Stimulated activated CD8-positive, alpha-beta memory T cell treated with anti-CD3 and anti-CD28 coated beads, Interleukin-15, amount 100 ng/mL, for 4 hours (primary cell): ENCODE measurements around the gene SLC49A4.

Experiments
- DNase-seq, 2 donors: peaks; one replicate each; pipeline ENCODE4 v3.0.0-alpha.2; 2020; ENCODE audit warnings: low read depth in 2 of 2

SLC49A4 gene

GRCh38 chr3:122785231-122785630, 9.6 kb upstream of the SLC49A4 start:
- DNase-seq = no peak

GRCh38 chr3:122786066-122786465, 8.8 kb upstream of the SLC49A4 start:
- DNase-seq = no peak

- no peak for DNase-seq
These were observed 7.0 kb upstream of the SLC49A4 start for GRCh38 chr3:122787872-122788271.

- no peak for DNase-seq
These were observed 5.1 kb upstream of the SLC49A4 start for GRCh38 chr3:122789585-122790273.

- peak; percentile 82 to 84 for DNase-seq
These were observed 1.1 kb upstream of the SLC49A4 start, which contains the start of gene HSPBAP1 for GRCh38 chr3:122793568-122794416. Gene HSPBAP1, minus strand, starts transcription at chr3:122793831. Its CDS starts 151 bp downstream, at chr3:122793680.

- DNase-seq = no peak
These were observed 438 bp upstream of the SLC49A4 start for GRCh38 chr3:122794483-122794778.

- DNase-seq = no peak
These were observed 866 bp downstream of the SLC49A4 start for GRCh38 chr3:122795674-122796195.

- no peak for DNase-seq
These were observed 2.4 kb downstream of the SLC49A4 start for GRCh38 chr3:122797291-122797690.

- no peak for DNase-seq
These were observed 4.5 kb downstream of the SLC49A4 start for GRCh38 chr3:122799322-122799721.

- DNase-seq = no peak
These were observed 5.2 kb downstream of the SLC49A4 start for GRCh38 chr3:122800031-122800430.

GRCh38 chr3:122800706-122801237, 5.9 kb downstream of the SLC49A4 start:
- DNase-seq = no peak

GRCh38 chr3:122802323-122802722, 7.5 kb downstream of the SLC49A4 start:
- DNase-seq = no peak

GRCh38 chr3:122803977-122804376, 9.1 kb downstream of the SLC49A4 start:
- DNase-seq = no peak

- DNase-seq = no peak
These were observed 15.9 kb downstream of the SLC49A4 start for GRCh38 chr3:122810734-122811133.

- no peak for DNase-seq
These were observed 21.7 kb downstream of the SLC49A4 start for GRCh38 chr3:122816587-122816986.

- DNase-seq = no peak
These were observed 29.9 kb downstream of the SLC49A4 start for GRCh38 chr3:122824465-122825381.

GRCh38 chr3:122825460-122825859, 30.6 kb downstream of the SLC49A4 start:
- no peak for DNase-seq

GRCh38 chr3:122826278-122826677, 31.4 kb downstream of the SLC49A4 start:
- no peak for DNase-seq

- no peak for DNase-seq
These were observed 33.4 kb downstream of the SLC49A4 start for GRCh38 chr3:122828281-122828680.

GRCh38 chr3:122835590-122835989, 40.7 kb downstream of the SLC49A4 start:
- no peak for DNase-seq

GRCh38 chr3:122843604-122844003, 48.7 kb downstream of the SLC49A4 start:
- DNase-seq = no peak

- no peak for DNase-seq
These were observed 62.1 kb downstream of the SLC49A4 start for GRCh38 chr3:122857019-122857418.
